Measurements from ENCODE around the gene PDCD1.
"Not testable (repeated sequence)": the region's sequence is repeated elsewhere in the genome, so short reads cannot be mapped to it uniquely, and the experiment has no call there.

Gene PDCD1

GRCh38 chr2:241877197-241877685 is 18.5 kb upstream of the PDCD1 start:
- no peak for DNase-seq

GRCh38 chr2:241876528-241877196 is 18.0 kb upstream of the PDCD1 start:
- DNase-seq, result no peak

- DNase-seq, result not testable (repeated sequence)
Observed at GRCh38 chr2:241875754-241876527, 17.2 kb upstream of the PDCD1 start.

GRCh38 chr2:241874277-241874925 is 15.7 kb upstream of the PDCD1 start:
- DNase-seq, result no peak

- DNase-seq, result no peak
Observed at GRCh38 chr2:241873803-241874110, 15.1 kb upstream of the PDCD1 start.

- no peak for DNase-seq
Observed at GRCh38 chr2:241873081-241873802, 14.5 kb upstream of the PDCD1 start.

- DNase-seq, result no peak
Observed at GRCh38 chr2:241872313-241872642, 13.6 kb upstream of the PDCD1 start.

GRCh38 chr2:241871538-241872312 is 13.0 kb upstream of the PDCD1 start:
- DNase-seq, result no peak

GRCh38 chr2:241870611-241871537 is 12.2 kb upstream of the PDCD1 start:
- DNase-seq, result peak; percentile 33

- DNase-seq, result no peak
Observed at GRCh38 chr2:241870081-241870541, 11.4 kb upstream of the PDCD1 start.

- no peak for DNase-seq
Observed at GRCh38 chr2:241869087-241869961, 10.6 kb upstream of the PDCD1 start, which contains the start of gene RTP5. Gene RTP5 (plus strand): TSS chr2:241869729. CDS start chr2:241869757, 28 bp downstream.

- peak; percentile 45 for DNase-seq
Observed at GRCh38 chr2:241868661-241869081, 10.0 kb upstream of the PDCD1 start.

- DNase-seq, result peak; percentile 56
Observed at GRCh38 chr2:241867776-241868420, 9.2 kb upstream of the PDCD1 start.

- DNase-seq, result no peak
Observed at GRCh38 chr2:241866790-241867645, 8.3 kb upstream of the PDCD1 start.

GRCh38 chr2:241865957-241866789 is 7.5 kb upstream of the PDCD1 start:
- no peak for DNase-seq

GRCh38 chr2:241865416-241865956 is 6.8 kb upstream of the PDCD1 start:
- no peak for DNase-seq

- DNase-seq, result no peak
Observed at GRCh38 chr2:241864850-241865213, 6.1 kb upstream of the PDCD1 start.

Data from CD4-positive, alpha-beta T cell treated with Interleukin-17A for 4 hours (primary cell).